Muscle of arm (tissue), 12 donors: ENCODE data around the gene VSIG2. TPM values are rescaled to one million over a fixed set of nuclear protein-coding genes. Genes with fewer than 3 reads are reported as not detected.

Experiments used
- DNase-seq: peaks from one replicate; pipeline ENCODE4 v3.0.0-alpha.2; 2013
- polyA plus RNA-seq, 12 donors: library from polyadenylated mRNA; unstranded; fragments of 120-200 nt; gene quantifications; one replicate each; pipeline ENCODE4 v1.2.1, GENCODE V29; 2013; ENCODE audit not compliant: insufficient read length in 12 of 12

VSIG2 gene
- polyA plus RNA-seq, 12 donors: 0.60 to 2.8 (median 1.4) TPM; not detected in 2

GRCh38 chr11:124724979-124725718 is 26.9 kb downstream of the VSIG2 start:
- no peak for DNase-seq

GRCh38 chr11:124722176-124722575 is 29.9 kb downstream of the VSIG2 start:
- DNase-seq: no peak

GRCh38 chr11:124719534-124719933 is 32.5 kb downstream of the VSIG2 start:
- DNase-seq: no peak

GRCh38 chr11:124718801-124719200 is 33.3 kb downstream of the VSIG2 start:
- no peak for DNase-seq

DNA sequence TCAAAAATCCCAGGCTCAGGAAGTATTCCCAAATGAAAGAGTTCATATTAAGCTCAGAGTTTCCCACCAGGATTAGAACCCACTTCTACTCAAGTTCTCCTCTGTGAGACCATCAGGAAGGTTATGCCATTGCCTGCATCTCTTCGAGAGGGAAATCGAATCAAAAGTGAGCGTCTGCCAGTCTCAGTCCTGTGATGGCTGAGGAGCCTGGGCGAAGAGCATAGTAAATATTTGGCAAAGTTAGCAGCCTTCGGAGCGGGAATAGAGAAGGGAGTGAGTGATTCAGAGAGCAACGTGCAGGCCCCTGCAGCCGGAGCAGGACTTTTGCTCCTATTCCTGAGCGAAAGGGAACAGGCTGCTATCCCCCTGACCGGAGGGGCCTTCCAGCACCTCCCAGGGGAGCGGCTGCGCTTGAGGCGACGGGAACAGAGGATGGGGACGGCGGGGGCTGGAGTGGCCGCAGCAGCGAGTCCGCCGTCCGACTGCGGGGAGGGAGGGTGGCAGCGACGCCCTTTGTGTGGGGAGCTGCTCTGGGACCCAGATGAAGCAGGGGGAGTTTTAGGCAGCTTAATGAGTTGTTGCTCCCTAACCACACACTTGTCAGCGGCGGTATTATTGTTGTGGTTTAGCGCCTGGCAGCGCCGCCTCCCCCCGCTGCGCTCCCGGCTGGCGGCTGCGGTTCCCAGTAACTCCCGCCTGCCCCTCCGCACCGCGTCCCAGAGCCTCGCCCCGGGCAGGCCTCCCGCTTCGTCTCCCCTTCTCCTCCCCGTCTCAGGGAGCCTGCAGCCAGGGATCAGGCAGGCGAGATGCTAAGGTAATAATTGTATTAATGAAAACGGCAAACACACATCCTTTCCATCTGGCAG is 34.0 kb downstream of the VSIG2 start:
- DNase-seq: no peak

- no peak for DNase-seq
Observed at GRCh38 chr11:124717421-124717785, 34.7 kb downstream of the VSIG2 start.

GRCh38 chr11:124716591-124716990 is 35.5 kb downstream of the VSIG2 start:
- DNase-seq: no peak

GRCh38 chr11:124712392-124712791 is 39.7 kb downstream of the VSIG2 start:
- no peak for DNase-seq

DNA sequence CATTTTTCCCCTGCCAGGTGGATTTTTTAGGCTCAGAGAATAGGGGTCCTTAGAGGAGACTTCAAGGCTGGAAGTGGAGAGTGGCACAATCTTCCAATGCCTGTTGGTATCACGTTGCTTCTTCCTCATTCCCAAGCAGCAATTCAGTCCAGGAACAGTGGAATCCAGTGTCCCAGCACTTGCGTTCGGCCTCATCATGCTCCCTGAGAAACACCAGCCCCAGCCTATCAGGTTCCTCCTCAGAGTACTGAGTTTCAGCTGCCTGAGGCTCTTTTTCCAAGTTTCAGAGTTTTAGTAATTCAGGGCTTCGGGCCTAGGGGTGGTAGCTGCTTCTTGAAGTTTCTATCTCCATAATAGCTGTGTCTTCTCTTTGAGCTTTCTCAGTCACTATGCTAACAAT is 44.2 kb downstream of the VSIG2 start:
- DNase-seq: no peak

- no peak for DNase-seq
Observed at GRCh38 chr11:124700028-124700427, 52.0 kb downstream of the VSIG2 start.

- DNase-seq: no peak
Observed at GRCh38 chr11:124699547-124699946, 52.5 kb downstream of the VSIG2 start.

Other genes starting within 250 kb of the VSIG2 start
- gene OR8B12, start 208.6 kb downstream of the VSIG2 start, polyA plus RNA-seq: not detected
- gene OR8A1, start 182.3 kb downstream of the VSIG2 start, polyA plus RNA-seq: under 1 TPM in 9 of 12 donors, not detected in 3; 0.04 to 0.78 (median 0.22) TPM
- gene PANX3, start 140.8 kb downstream of the VSIG2 start, polyA plus RNA-seq: under 1 TPM in 4 of 12 donors, not detected in 8; 0.10 to 0.18 (median 0.15) TPM
- gene TBRG1, start 129.4 kb downstream of the VSIG2 start, polyA plus RNA-seq: 10 to 100 TPM in 11 of 12 donors, not detected in 1; 17.4 to 35.2 (median 25.4) TPM
- gene SIAE, start 78.5 kb downstream of the VSIG2 start, polyA plus RNA-seq: 10 to 100 TPM in 1 of 12 donors, 1 to 10 TPM in 10, not detected in 1; 4.7 to 23.3 (median 7.2) TPM
- gene SPA17, start 78.4 kb downstream of the VSIG2 start, polyA plus RNA-seq: 1 to 10 TPM in 10 of 12 donors, not detected in 2; 2.0 to 6.4 (median 3.7) TPM
- gene NRGN, start 12.3 kb downstream of the VSIG2 start, polyA plus RNA-seq: 10 to 100 TPM in 2 of 12 donors, 1 to 10 TPM in 9, not detected in 1; 3.1 to 14.5 (median 5.1) TPM
- 10 to 100 TPM in 11 of 12 donors, not detected in 1; 39.8 to 59.8 (median 52.1) TPM for gene ESAM, start 10.0 kb upstream of the VSIG2 start, polyA plus RNA-seq
- gene MSANTD2, start 48.2 kb upstream of the VSIG2 start, polyA plus RNA-seq: 10 to 100 TPM in 11 of 12 donors, not detected in 1; 11.1 to 32.5 (median 16.0) TPM
- gene ROBO3, start 113.2 kb upstream of the VSIG2 start, polyA plus RNA-seq: 10 to 100 TPM in 11 of 12 donors, not detected in 1; 18.3 to 42.5 (median 27.0) TPM
- 10 to 100 TPM in 11 of 12 donors, not detected in 1; 22.9 to 41.6 (median 26.4) TPM for gene ROBO4, start 145.6 kb upstream of the VSIG2 start, polyA plus RNA-seq
- gene HEPN1, start 167.0 kb upstream of the VSIG2 start, polyA plus RNA-seq: under 1 TPM in 5 of 12 donors, not detected in 7; 0.13 to 0.34 (median 0.18) TPM
- gene HEPACAM, start 183.8 kb upstream of the VSIG2 start, polyA plus RNA-seq: under 1 TPM in 4 of 12 donors, not detected in 8; 0.05 to 0.33 (median 0.19) TPM
- 1 to 10 TPM in 10 of 12 donors, not detected in 2; 2.4 to 5.3 (median 3.4) TPM for gene CCDC15, start 201.9 kb upstream of the VSIG2 start, polyA plus RNA-seq